Measurements from ENCODE around the gene IQGAP2.

- TF ChIP-seq CTCF (IDR thresholded peaks at IDR 0.05) (no peak), EZH2 (IDR thresholded peaks at IDR 0.05; ENCODE audit: borderline replicate concordance, insufficient read depth, low read depth, low read length, poor library complexity, severe bottlenecking) (no peak)
Measured at GRCh38 chr5:76696251-76696650, 293.2 kb downstream of the IQGAP2 start.
